ENCODE results near the gene PAK6.

DNA sequence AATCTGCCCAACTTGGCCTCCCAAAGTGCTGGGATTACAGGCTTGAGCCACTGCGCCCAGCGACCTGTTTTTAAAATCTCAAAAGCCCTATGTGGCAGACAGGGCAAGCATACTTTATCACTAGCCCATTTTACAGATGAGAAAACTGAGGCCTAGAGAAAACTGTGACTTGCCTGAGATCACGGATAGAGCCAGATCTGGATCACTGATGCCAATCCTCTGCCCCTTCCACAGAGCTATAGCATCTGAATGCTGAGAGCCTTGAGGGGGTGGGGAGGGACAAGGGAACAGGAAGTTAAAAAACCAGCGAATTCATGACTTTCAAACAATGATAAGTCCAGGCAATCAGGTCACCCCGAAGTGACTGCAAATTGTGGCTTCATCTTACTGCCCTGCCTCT is 36.7 kb downstream of the PAK6 start:
- TF ChIP-seq ELK1 (IDR thresholded peaks at IDR 0.05; ENCODE audit: low read depth, low read length) (no peak), POLR2A (IDR thresholded peaks at IDR 0.05; ENCODE audit: low read length) (no peak), ZNF302 (CRISPR knock-in tag; IDR thresholded peaks at IDR 0.05) (no peak), CTCF (IDR thresholded peaks at IDR 0.05) (no peak)
